Measurements from ENCODE around the gene MAPRE3. TPM values are rescaled to one million over a fixed set of nuclear protein-coding genes. Genes with fewer than 3 reads are reported as not detected.

MAPRE3 gene
- total RNA-seq, 1 experiment from 2014 or later, result 0.42 TPM

Other genes starting within 250 kb of the MAPRE3 start
- gene SLC35F6, start 206.4 kb upstream of the MAPRE3 start, total RNA-seq (2014; rRNA removed; shearing (Covaris generic)), result 10.7 and 15.4 TPM in 2 replicates
- 34.0 and 38.2 TPM in 2 replicates for gene CENPA, start 184.6 kb upstream of the MAPRE3 start, total RNA-seq (2014; rRNA removed; shearing (Covaris generic))
- 3.8 and 4.4 TPM in 2 replicates for gene DPYSL5, start 122.5 kb upstream of the MAPRE3 start, total RNA-seq (2014; rRNA removed; shearing (Covaris generic))
- gene TMEM214, start 62.3 kb downstream of the MAPRE3 start, total RNA-seq (2014; rRNA removed; shearing (Covaris generic)), result 46.5 and 46.6 TPM in 2 replicates
- 45.4 and 46.7 TPM in 2 replicates for gene AGBL5, start 81.0 kb downstream of the MAPRE3 start, total RNA-seq (2014; rRNA removed; shearing (Covaris generic))
- gene OST4, start 101.0 kb downstream of the MAPRE3 start, total RNA-seq (2014; rRNA removed; shearing (Covaris generic)), result 197 and 228 TPM in 2 replicates
- gene EMILIN1, start 108.0 kb downstream of the MAPRE3 start, total RNA-seq (2014; rRNA removed; shearing (Covaris generic)), result 5.1 and 5.8 TPM in 2 replicates
- gene KHK, start 116.1 kb downstream of the MAPRE3 start, total RNA-seq (2014; rRNA removed; shearing (Covaris generic)), result 3.3 and 5.3 TPM in 2 replicates
- 1.0 and 1.6 TPM in 2 replicates for gene CGREF1, start 148.5 kb downstream of the MAPRE3 start, total RNA-seq (2014; rRNA removed; shearing (Covaris generic))
- gene ABHD1, start 153.2 kb downstream of the MAPRE3 start, total RNA-seq (2014; rRNA removed; shearing (Covaris generic)), result 0.55 TPM in 1 of 2 replicates, not detected in the other
- 84.5 and 87.3 TPM in 2 replicates for gene PREB, start 164.0 kb downstream of the MAPRE3 start, total RNA-seq (2014; rRNA removed; shearing (Covaris generic))
- gene PRR30, start 168.8 kb downstream of the MAPRE3 start, total RNA-seq (2014; rRNA removed; shearing (Covaris generic)), result not detected in 2 replicates
- not detected in 2 replicates for gene TCF23, start 178.4 kb downstream of the MAPRE3 start, total RNA-seq (2014; rRNA removed; shearing (Covaris generic))
- 182 and 203 TPM in 2 replicates for gene ATRAID, start 241.4 kb downstream of the MAPRE3 start, total RNA-seq (2014; rRNA removed; shearing (Covaris generic))
- 76.2 and 120 TPM in 2 replicates for gene SLC5A6, start 241.6 kb downstream of the MAPRE3 start, total RNA-seq (2014; rRNA removed; shearing (Covaris generic))
- 73.7 and 84.2 TPM in 2 replicates for gene CAD, start 246.7 kb downstream of the MAPRE3 start, total RNA-seq (2014; rRNA removed; shearing (Covaris generic))